GM12891 (cell line): ENCODE results near the gene RAB6C.

ENCODE experiments used
- POLR2A ChIP-seq: IDR thresholded peaks from 2 replicates; pipeline ENCODE4 v1.6.1; 2011; ENCODE audit warnings: low read depth, low read length, control low read depth
- POLR2AphosphoS5 ChIP-seq: IDR thresholded peaks from 2 replicates; pipeline ENCODE4 v1.6.1; 2011; ENCODE audit warnings: low read depth, low read length, control low read depth
- POU2F2 ChIP-seq: IDR thresholded peaks from 2 replicates; pipeline ENCODE4 v1.6.1; 2011; ENCODE audit warnings: low read depth, mild to moderate bottlenecking, control low read depth, low read length, moderate library complexity
- SPI1 ChIP-seq: IDR thresholded peaks from 2 replicates; pipeline ENCODE4 v1.6.1; 2011; ENCODE audit warnings: low read depth, low read length, control low read depth
- TAF1 ChIP-seq: IDR thresholded peaks from 2 replicates; pipeline ENCODE4 v1.6.1; 2011; ENCODE audit warnings: low read depth, low read length, control low read depth

DNA sequence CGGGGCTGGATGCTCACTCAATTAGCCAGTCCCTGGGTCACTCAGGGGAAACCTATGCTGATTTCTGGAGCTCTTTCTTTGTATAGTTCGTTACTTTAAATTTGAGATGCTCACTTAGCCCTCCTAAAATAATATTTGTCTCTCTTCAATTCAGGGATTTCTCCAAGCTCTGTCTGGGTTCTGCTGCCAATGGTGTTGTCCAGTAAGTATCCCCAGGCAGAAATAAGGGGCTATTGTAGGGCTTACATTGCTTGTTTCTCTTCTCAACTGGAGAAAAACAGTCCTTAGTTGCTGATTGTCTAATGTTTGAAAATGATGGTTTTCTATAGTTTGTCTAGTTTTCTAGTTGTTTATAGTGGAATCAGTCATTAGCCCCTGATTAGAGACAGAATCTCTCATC lies 5.0 kb downstream of the RAB6C start:
- TF ChIP-seq POLR2A = no peak
- no peak for TF ChIP-seq POLR2AphosphoS5
- no peak for TF ChIP-seq SPI1
- TF ChIP-seq TAF1 = no peak
- TF ChIP-seq POU2F2 = no peak
